HL-60/S4 treated with retinoic acid at 250 ng/mL for 4 days and 3 days (cell line): Measurements from ENCODE around the gene HOXA4.

ENCODE experiments used
- in situ Hi-C: fragments of 300-500 bp; cut with MboI; formaldehyde crosslinking; loops from 2 replicates; pipeline ENCODE4 v1.7.0; 2022; ENCODE audit warnings: low sequenced_read_pairs

Gene HOXA4

GRCh38 chr7:27170426-27171324 lies 40.1 kb upstream of the HOXA4 start:
- in situ Hi-C loops: no loop called here

- in situ Hi-C loops: no loop called here
These were observed 39.3 kb upstream of the HOXA4 start for GRCh38 chr7:27169658-27170425.

- in situ Hi-C loops: no loop called here
These were observed 37.8 kb upstream of the HOXA4 start for GRCh38 chr7:27168265-27168947.

- in situ Hi-C loops: no loop called here
These were observed 37.3 kb upstream of the HOXA4 start for GRCh38 chr7:27167916-27168264.

- in situ Hi-C loops: no loop called here
These were observed 36.3 kb upstream of the HOXA4 start for GRCh38 chr7:27166531-27167505.

GRCh38 chr7:27165996-27166530 lies 35.5 kb upstream of the HOXA4 start:
- in situ Hi-C loops: no loop called here

GRCh38 chr7:27165089-27165995 lies 34.8 kb upstream of the HOXA4 start, which contains the start of gene HOXA9:
TSS of gene HOXA9 (minus strand) at chr7:27165537. CDS start at chr7:27165457, 80 bp downstream.
- in situ Hi-C loops: no loop called here

- in situ Hi-C loops: no loop called here
These were observed 34.0 kb upstream of the HOXA4 start for GRCh38 chr7:27164367-27165088.

- in situ Hi-C loops: no loop called here
These were observed 33.4 kb upstream of the HOXA4 start for GRCh38 chr7:27164045-27164366.

- in situ Hi-C loops: no loop called here
These were observed 32.9 kb upstream of the HOXA4 start for GRCh38 chr7:27163288-27164044.

GRCh38 chr7:27162561-27163287 lies 32.2 kb upstream of the HOXA4 start:
- in situ Hi-C loops: no loop called here

GRCh38 chr7:27161721-27162560 lies 31.4 kb upstream of the HOXA4 start:
- in situ Hi-C loops: no loop called here

- in situ Hi-C loops: no loop called here
These were observed 30.7 kb upstream of the HOXA4 start for GRCh38 chr7:27161214-27161720.

GRCh38 chr7:27160546-27161213 lies 30.1 kb upstream of the HOXA4 start:
- in situ Hi-C loops: no loop called here

- in situ Hi-C loops: no loop called here
These were observed 29.6 kb upstream of the HOXA4 start for GRCh38 chr7:27160145-27160545.
